Lower leg skin (tissue), 4 donors: Measurements from ENCODE around the gene MSH3. TPM values are rescaled to one million over a fixed set of nuclear protein-coding genes. Genes with fewer than 3 reads are reported as not detected.
"Not testable (repeated sequence)": the region's sequence is repeated elsewhere in the genome, so short reads cannot be mapped to it uniquely, and the experiment has no call there.

Source experiments
- DNase-seq, 2 donors: peaks; one replicate each; pipeline ENCODE4 v3.0.0-alpha.2; 2019; ENCODE audit warnings: low spot score in 2 of 2
- H3K4me3 ChIP-seq: fragments of 200-600 bp; sonication (generic); 2 replicates; pipeline ENCODE4 v1.5.1; 2017; ENCODE audit warnings: mild to moderate bottlenecking, low read depth; ENCODE audit not compliant: poor library complexity, severe bottlenecking
- CTCF ChIP-seq, 3 donors: fragments of 450-650 bp; IDR thresholded peaks; one replicate each; pipeline ENCODE4 v1.5.1; 2016; ENCODE audit warnings: antibody characterized with exemption in 3 of 3, mild to moderate bottlenecking in 3 of 3, moderate library complexity in 2 of 3
- POLR2A ChIP-seq, 2 donors: fragments of 450-650 bp; IDR thresholded peaks; one replicate each; pipeline ENCODE4 v1.6.1; 2016 to 2017; ENCODE audit warnings: antibody characterized with exemption in 2 of 2, mild to moderate bottlenecking in 1 of 2, moderate library complexity in 1 of 2
- WGBS, 2 donors: methylation state at CpG; one replicate each; pipeline ENCODE4 v1.1.5; 2018; 5-methylcytosine and 5-hydroxymethylcytosine counted together
- intact Hi-C: fragments of 100-400 bp; cut with DNase I; formaldehyde crosslinking; loops from one replicate; pipeline ENCODE4 v1.15.0; 2023; ENCODE audit warnings: low total_unique reads
- total RNA-seq, 4 donors: library from RNA; depleted of rRNA; stranded (reverse); fragments of >200 nt; gene quantifications; one replicate each; pipeline ENCODE4 v1.1.0, GENCODE V29; 2016

The MSH3 gene
- total RNA-seq, 4 donors from 2014 or later, result 8.4 to 17.1 (median 11.4) TPM

GRCh38 chr5:80874162-80874561, 219.7 kb downstream of the MSH3 start:
- TF ChIP-seq POLR2A (IDR thresholded peaks at IDR 0.05), result no peak
- TF ChIP-seq CTCF (IDR thresholded peaks at IDR 0.05), result no peak
- intact Hi-C loops, result no loop called here
- H3K4me3 ChIP-seq, result no peak overlapping the region
- WGBS, 2 donors, result 84 to 86% methylated on average over 2 of the region's 2 CpGs
- no peak for DNase-seq

DNA sequence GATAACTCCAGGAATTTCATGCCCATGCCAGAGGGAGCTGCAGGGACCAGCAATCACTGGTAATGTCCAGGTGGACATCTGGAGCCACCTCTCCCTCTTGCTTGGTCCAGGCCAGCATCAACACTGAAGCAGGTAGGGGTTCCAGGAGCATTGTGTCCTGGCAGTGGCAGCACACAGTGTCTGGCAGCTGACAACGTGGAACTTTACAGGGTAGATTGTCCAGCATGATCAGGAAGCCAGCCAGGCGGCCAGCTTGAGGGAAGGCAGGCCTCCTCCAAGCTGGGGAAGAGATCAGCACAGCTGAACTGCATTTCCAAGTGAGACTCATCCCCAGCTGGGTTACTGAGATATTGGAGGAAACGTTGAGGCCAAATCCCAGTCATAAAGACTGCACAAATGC, 223.1 kb downstream of the MSH3 start:
- intact Hi-C loops, result no loop called here
- H3K4me3 ChIP-seq, result no peak overlapping the region
- TF ChIP-seq CTCF (IDR thresholded peaks at IDR 0.05) (no peak), POLR2A (IDR thresholded peaks at IDR 0.05) (no peak)
- WGBS, 2 donors, result 86 to 98% methylated on average over 3 of the region's 3 CpGs
- DNase-seq, result no peak

DNA sequence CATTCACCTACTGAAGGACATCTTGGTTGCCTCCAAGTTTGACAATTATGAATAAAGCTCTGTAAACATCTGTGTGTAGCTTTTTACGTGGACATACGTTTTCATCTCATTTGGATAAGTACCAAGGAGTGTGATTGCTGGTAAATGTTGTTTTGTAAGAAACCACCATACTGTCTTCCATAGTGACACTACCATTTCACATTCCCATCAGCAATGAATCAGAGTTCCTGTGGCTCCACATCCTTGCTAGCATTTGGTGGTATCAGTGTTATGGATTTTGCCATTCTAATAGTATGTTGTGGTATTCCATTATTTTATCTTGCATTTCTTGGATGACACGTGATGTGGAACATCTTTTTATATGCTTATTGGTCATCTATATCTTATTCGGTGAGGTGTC, 227.3 kb downstream of the MSH3 start:
- intact Hi-C loops, result no loop called here
- no peak overlapping the region for H3K4me3 ChIP-seq
- TF ChIP-seq POLR2A (IDR thresholded peaks at IDR 0.05), result no peak
- no peak for TF ChIP-seq CTCF (IDR thresholded peaks at IDR 0.05)
- WGBS, 2 donors, result 97 to 99% methylated on average over 4 of the region's 4 CpGs
- no peak for DNase-seq

DNA sequence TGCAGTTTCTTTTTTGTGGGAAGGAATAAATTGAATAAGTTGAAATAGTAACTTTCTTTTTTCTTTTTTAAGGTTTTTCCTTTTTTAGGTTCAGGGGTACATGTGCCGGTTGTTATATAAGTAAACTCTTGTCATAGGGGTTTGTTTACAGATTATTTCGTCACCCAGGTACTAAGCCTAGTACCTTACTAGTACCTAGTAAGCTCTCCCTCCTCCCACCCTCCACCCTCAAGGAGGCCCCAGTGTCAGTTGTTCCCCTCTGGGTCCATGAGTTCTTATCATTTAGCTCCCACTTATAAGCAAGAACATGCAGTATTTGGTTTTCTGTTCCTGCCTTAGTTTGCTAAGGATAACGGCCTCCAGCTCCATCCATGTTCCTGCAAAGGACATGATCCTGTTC, 228.9 kb downstream of the MSH3 start:
- DNase-seq, H3K4me3 ChIP-seq, intact Hi-C loops: not testable (repeated sequence)
- 97 to 99% methylated on average over 3 of the region's 3 CpGs for WGBS, 2 donors

DNA sequence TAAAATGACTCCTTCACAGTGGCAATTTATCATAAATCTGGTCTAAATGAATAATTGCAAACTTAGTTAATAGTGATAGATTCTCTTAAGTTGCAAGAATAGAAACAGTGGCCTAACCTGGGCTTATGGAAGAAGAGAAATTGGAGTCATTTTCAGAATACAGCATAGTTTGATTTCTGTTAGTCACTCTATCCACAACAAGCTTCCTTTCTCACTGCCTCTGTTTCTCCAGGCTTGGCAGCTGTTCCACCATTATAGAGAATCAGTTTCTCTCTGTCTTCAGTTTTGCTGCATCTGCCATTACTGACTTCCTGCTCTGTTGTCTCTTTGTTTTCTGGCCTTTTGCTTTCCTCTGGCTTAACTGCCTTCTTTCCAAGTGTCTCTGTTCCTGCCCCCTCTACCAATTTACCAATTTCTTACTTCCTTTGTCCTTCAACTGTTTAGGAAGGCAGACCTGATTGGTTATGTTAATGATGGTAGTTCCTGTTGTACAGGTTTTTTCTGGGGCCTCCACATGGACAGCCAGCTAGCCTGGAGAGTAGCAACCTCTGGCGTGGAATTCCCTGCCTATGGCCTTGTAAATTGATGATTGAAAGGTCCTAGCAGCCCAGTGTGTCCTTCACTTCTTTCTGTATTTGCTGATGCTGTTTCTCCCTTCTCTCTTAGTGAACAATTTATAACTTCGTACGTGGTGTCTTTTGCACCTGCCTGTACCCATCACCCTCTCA, 229.8 kb downstream of the MSH3 start:
- intact Hi-C loops, result no loop called here
- 85 to 91% methylated on average over 3 of the region's 3 CpGs for WGBS, 2 donors
- no peak overlapping the region for H3K4me3 ChIP-seq
- TF ChIP-seq CTCF (IDR thresholded peaks at IDR 0.05) (no peak), POLR2A (IDR thresholded peaks at IDR 0.05) (no peak)
- DNase-seq, result no peak

DNA sequence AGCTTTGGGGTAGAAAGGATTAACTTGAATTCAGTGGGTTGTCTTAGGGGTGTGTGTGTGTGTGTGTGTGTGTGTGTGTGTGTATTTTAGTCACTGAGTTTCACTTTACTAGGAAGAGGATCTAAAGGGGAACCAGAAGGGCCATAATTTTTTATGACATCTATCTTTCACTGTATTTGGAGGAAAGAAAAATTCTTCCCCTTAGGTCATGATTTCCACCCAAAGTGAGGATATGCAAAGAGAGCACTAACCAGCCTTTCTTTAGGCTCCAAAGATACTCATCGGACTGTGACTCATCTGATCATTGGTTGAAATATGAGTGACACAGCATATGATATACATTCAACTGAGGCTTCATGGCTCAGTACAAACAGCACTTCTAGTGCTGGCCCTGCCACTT, 230.5 kb downstream of the MSH3 start:
- no peak overlapping the region for H3K4me3 ChIP-seq
- WGBS, 2 donors, result 71 to 72% methylated on average over 1 of the region's 1 CpG
- no peak for TF ChIP-seq CTCF (IDR thresholded peaks at IDR 0.05)
- no peak for TF ChIP-seq POLR2A (IDR thresholded peaks at IDR 0.05)
- DNase-seq, result no peak
- intact Hi-C loops, result no loop called here
